CD4-positive, alpha-beta T cell treated with Interleukin-6 at 100 ng/mL for 8 hours (primary cell): ENCODE measurements around the gene SLC24A3.

ENCODE experiments used
- DNase-seq: peaks from one replicate; pipeline ENCODE4 v3.0.0-alpha.2; 2020; ENCODE audit warnings: mixed read lengths, low spot score

Gene SLC24A3

GRCh38 chr20:19302714-19303113 lies 90.3 kb downstream of the SLC24A3 start:
- DNase-seq, result no peak

DNA sequence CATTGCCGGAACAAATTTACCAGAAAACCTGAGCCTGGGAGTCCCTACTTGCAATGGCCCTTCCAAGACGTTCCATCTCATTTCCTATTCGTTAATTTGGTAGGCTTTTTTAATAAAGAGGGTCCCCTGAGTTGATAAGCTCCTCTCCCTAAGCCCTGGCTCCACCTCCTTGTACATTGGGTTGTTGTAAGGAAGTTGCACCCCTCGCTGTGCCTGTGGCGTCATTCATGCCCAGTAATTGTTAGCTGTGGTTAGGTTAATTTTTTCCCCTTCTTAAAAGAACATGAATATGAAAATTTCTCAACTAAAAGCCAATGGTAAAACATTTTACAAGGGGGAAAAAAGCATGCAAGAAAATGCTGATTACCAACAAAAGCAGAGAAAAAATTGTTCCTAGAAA lies 91.9 kb downstream of the SLC24A3 start:
- no peak for DNase-seq

GRCh38 chr20:19304886-19305415 lies 92.5 kb downstream of the SLC24A3 start:
- no peak for DNase-seq

DNA sequence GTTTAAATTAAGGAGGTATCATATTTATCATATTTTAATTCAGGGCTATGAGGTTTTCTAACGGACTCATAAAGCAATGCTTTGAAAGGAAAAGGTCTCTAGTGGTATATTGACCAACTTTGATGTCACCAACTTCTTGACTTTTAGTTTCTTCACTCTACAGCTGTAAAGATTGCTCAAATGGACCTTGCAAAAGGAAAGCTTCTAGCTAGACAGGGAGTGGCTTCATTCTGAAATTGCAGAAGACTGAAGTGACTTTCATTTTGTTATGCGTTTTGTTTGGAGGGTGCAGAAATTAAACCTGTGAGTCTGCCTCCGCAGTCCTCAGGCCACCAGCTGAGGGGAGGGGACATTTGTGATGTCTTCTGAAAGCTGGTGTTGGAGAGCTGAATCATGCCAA lies 95.7 kb downstream of the SLC24A3 start:
- DNase-seq, result no peak

DNA sequence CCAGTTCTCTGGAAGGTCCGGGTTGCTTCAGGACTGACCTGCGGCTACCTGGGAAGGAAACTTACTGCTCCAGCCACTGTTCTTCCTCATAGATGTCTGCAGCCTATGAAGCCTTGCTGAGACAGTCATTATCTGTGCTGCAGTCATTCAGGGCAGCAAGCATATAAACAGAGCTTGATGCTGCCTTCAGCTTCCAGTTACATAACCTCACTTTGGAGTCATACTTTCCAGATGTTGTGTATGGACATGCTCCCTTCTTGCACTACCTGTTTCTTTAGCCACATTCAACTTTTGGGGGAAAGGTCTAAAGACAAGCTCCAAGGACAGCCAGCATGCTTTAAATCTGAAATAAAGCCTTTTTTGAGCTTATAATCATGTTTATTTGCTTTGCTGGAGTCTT lies 98.1 kb downstream of the SLC24A3 start:
- DNase-seq, result no peak

DNA sequence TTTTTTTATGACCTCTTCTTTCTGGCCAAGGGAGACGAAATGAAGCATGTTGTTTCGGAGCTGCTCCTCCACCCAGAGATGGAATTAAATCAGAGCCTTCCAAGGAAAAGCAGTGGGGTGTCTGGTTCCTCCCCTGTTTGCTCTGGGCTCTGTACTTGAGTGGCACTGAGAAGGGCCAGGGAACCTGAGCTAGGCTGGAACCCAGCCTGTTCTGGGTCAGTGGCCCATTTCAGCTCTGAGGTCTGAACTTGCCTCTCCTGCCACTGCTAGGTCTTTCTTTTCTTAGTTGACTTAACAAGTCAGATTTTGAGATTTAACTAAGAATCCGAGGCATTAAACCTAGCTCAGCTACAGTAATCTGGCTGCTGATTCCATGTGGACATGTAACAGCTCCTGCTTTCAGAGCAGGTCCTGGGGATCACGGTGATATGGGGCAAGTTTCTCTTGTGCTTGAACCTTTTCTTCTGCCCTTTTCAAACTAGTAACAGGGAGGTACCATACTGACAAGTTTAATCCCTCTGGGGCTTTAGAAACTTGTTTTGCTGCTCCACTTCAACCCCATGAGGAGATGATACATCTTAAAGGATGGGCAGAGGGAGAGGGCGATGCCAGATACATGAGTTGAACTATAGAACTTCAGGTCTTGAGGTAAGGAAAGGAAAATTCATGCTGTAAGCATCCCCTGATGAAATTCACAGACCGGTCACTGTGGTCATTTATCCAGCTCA lies 101.1 kb downstream of the SLC24A3 start:
- no peak for DNase-seq

DNA sequence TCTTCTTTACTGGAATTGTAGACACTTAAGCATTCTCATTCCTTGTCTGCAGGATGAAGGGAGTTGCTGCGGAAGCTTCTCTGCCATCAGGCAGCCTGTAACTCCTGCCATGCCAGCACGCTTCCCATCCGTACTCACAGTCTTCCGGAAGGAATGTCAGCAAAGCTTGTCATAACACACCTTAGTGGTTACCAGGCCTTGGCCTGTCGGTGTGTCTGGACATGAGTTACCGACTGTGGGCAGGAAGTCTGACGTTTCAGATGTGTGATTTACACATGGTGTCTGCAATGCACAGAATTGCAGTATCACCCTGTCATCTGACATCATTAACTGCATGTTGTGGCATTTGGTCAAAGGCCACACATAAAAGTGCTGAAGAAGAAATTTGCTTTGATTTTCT lies 102.2 kb downstream of the SLC24A3 start:
- DNase-seq, result no peak

- no peak for DNase-seq
Measured at GRCh38 chr20:19317237-19318069, 105.0 kb downstream of the SLC24A3 start.

DNA sequence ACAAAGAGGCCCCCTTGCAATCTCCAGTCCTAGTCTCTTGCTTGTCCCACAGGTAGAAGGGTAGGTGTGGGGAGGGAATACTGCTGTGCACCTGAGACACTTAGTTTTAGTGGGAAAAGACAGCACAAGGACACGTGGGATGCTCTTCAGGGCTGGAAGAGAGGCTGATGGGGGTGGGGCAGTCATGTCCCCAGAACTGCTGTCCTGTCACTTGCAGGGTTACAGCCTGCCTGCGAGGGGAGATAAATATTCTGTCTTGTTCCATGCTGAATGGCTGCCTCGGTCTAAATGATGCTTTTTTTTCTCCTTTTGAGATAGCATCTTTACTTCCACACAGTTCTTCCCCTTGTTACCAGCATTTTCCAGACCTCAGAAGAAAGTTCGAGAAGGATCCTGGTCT lies 106.2 kb downstream of the SLC24A3 start:
- no peak for DNase-seq

- DNase-seq, result no peak
Measured at GRCh38 chr20:19320005-19320404, 107.6 kb downstream of the SLC24A3 start.

DNA sequence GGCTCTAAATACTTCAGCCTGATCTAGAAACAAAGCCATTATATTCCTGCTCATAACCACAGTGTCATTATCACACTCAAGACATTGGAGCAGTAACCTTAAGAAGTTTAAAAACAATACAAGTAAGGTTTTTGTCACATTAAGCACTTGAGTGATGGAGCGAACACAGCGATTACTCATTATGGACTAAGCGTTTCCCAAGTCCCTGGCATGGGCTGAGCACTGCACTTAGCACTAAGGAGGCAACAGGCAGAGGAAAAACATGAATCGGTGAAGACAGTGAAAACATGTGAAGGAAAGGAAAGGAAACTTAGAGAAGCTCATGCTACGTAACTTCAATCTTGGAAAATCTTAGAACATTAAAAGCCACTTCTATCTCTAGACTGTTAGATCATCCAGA lies 108.7 kb downstream of the SLC24A3 start:
- no peak for DNase-seq

GRCh38 chr20:19322061-19322985 lies 109.9 kb downstream of the SLC24A3 start:
- DNase-seq, result no peak

DNA sequence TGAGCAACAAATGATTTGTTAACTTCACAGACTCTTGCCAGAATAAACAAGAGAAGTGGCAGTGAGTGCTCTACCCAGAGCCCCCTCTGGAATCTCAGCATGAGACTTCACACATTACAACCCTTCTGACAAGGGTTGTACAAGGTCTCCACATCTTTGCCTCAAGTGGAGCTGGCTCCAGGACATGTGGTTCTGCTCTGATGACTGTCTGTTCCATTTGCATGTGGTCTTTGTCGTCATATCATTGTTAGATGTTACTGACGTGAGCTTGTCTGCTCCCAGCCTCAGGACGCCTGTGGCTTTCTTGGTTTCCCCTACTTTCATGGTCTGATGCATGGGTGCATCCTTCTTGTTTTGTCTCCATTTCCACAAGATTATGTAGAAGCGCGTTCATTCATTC lies 115.0 kb downstream of the SLC24A3 start:
- no peak for DNase-seq

GRCh38 chr20:19328676-19329075 lies 116.2 kb downstream of the SLC24A3 start:
- no peak for DNase-seq

- no peak for DNase-seq
Measured at GRCh38 chr20:19330038-19330437, 117.6 kb downstream of the SLC24A3 start.

- no peak for DNase-seq
Measured at GRCh38 chr20:19330731-19331130, 118.3 kb downstream of the SLC24A3 start.

DNA sequence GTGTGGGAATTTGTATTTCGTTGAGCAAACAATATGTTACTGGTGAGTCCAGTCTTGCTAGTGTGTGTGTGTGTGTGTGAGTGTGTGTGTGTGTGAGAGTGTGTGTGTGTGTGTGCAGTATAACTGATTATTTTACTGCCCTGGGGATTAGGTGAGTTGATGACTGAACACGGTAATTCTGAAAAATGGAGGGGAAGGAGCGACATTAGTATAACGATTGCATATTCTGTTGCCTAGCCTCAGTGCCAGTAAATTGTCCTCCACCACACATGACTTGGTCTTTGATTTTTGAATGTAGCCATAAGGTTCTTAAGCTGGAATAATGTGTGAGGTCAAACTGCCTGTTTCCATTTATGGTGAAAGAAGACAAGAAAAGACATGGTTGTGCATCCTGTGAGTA lies 121.1 kb downstream of the SLC24A3 start:
- no peak for DNase-seq

DNA sequence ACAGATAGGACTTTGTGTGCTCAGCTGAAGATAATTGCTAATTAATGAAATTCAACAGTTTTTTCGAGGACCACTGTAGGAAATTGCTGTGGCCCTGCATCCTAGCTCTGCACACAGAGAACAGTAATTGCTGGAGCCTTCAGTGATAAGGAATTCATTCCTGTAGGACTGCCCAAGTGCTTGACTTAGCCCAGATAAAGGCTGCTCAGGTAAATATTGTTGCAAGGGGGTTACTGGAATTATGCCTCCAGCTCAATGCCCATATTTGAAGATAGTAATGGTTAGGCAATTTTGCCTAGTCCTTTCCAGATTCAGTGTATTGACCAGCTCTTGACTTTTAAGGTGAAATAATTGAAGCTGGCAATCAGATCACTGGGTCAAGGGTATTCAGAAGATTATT lies 122.9 kb downstream of the SLC24A3 start:
- no peak for DNase-seq

- no peak for DNase-seq
Measured at GRCh38 chr20:19335916-19336315, 123.5 kb downstream of the SLC24A3 start.

- DNase-seq, result no peak
Measured at GRCh38 chr20:19336631-19337030, 124.2 kb downstream of the SLC24A3 start.

DNA sequence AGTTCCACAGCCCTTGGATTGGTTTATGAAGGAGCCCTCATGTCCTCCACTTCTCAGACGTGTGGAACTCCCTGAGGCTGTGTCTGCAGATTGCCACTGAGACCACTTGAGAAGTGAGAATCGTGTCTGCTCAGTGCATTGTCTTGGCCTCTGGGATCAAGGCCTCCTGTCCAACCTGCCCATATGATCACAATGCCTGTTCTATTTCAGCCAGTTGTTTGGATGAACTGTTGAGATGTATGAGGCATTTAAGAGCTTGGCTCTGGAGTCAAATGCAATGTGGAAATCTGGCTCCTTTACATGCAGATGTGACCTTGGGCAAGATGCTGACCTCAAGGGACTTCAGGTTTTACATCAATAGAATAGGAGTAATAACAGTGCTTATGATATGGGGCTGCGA lies 125.9 kb downstream of the SLC24A3 start:
- no peak for DNase-seq

DNA sequence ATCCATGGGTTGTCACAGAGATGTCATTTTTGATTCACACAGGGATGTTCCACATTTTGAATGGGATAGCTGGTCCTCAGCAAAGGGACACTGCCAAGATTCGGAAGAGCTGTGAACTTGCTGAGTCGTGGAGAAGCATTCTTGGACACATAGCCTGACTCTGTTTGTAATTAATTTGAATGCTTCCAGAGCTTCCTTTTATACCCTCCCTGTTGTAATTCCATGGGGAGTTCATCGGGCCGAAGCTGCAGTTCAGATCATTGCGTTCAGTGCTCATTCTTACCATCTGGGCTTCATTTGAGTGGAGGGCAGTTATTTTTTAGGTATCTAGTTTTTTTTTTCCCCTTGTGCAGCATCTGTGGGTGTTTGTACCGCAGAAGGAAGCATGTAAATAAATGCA lies 126.5 kb downstream of the SLC24A3 start:
- no peak for DNase-seq
